ENCODE measurements around the gene TMEM266. TPM values are rescaled to one million over a fixed set of nuclear protein-coding genes. Genes with fewer than 3 reads are reported as not detected.

The TMEM266 gene
- total RNA-seq, 4 donors from 2014 or later: 0.19 to 0.72 (median 0.38) TPM; not detected in 1

DNA sequence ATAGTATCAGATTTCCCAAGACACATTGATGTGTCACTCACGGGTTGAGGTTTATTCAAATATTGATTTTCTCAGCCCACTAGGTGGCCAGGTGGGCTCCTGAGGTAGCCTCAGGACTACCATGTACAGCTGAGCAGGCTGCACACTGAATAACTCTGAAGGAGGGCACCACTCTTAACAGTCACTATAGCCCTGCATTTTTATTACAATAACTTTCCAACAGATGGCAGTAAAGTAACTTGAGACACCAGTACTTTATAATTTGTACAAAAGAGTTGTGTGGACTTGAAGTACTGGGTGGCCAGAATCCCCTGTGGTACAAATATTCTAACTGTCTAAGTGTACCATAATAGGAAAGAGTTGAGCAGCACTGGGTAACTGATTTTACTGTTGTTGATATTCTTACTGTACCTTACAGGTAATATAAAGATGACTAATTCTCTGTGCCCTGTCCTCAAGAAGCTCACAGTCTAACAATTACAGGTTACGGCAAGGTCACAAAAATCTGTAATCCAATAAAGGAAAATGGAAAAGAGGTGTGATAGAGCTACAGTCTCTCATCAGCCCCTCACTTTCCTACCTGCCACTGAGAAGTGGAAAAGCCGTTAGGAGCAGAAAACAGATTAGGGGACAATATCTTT is 175.5 kb downstream of the TMEM266 start:
- TF ChIP-seq, protein P1, sequence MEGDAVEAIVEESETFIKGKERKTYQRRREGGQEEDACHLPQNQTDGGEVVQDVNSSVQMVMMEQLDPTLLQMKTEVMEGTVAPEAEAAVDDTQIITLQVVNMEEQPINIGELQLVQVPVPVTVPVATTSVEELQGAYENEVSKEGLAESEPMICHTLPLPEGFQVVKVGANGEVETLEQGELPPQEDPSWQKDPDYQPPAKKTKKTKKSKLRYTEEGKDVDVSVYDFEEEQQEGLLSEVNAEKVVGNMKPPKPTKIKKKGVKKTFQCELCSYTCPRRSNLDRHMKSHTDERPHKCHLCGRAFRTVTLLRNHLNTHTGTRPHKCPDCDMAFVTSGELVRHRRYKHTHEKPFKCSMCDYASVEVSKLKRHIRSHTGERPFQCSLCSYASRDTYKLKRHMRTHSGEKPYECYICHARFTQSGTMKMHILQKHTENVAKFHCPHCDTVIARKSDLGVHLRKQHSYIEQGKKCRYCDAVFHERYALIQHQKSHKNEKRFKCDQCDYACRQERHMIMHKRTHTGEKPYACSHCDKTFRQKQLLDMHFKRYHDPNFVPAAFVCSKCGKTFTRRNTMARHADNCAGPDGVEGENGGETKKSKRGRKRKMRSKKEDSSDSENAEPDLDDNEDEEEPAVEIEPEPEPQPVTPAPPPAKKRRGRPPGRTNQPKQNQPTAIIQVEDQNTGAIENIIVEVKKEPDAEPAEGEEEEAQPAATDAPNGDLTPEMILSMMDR (IDR thresholded peaks at IDR 0.05): no peak
- DNase-seq (ENCODE audit: low spot score) (no peak), ATAC-seq (ENCODE audit: low FRiP score) (peak; percentile 41)

DNA sequence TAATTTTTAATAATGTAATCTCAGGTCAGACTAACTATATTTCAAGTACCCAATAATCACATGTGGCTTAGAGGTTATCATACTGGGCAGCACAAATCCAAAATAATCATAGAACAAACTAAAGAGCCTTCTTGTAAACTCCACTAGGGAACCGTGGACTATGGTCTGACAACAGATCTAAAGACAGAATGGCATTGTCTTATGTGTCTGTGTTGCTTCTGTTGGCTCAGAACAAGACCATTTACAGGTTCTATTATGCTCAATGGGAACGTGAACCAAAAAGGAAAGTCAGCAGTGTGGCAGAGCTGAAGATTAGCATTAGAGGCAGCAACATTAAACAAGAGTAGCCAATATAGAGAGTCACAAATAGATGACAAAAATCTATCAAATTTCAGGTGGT is 176.6 kb downstream of the TMEM266 start:
- TF ChIP-seq, protein P1 (IDR thresholded peaks at IDR 0.05): no peak
- no peak for ATAC-seq (ENCODE audit: low FRiP score)
- no peak for DNase-seq (ENCODE audit: low spot score)

DNA sequence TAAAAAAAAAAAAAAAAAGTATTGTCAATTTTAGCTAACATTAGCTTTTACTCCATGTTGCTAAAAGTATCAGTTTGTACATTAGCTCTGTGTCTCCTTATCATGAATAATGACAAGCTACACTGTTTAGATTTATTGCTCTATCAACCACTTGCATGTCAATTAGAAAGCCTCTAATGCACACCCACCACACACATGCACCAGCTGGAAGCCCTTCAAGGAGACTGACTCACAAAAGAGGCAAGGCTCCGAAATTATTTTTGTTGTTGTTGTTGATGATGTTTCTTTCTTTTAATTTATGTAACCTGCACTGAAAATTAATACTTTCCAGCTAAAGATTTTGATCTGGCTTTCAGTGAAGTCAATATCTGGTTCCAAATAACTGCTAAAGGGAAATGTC is 180.0 kb downstream of the TMEM266 start:
- DNase-seq (ENCODE audit: low spot score): no peak
- TF ChIP-seq, protein P1 (IDR thresholded peaks at IDR 0.05): no peak
- no peak for ATAC-seq (ENCODE audit: low FRiP score)

DNA sequence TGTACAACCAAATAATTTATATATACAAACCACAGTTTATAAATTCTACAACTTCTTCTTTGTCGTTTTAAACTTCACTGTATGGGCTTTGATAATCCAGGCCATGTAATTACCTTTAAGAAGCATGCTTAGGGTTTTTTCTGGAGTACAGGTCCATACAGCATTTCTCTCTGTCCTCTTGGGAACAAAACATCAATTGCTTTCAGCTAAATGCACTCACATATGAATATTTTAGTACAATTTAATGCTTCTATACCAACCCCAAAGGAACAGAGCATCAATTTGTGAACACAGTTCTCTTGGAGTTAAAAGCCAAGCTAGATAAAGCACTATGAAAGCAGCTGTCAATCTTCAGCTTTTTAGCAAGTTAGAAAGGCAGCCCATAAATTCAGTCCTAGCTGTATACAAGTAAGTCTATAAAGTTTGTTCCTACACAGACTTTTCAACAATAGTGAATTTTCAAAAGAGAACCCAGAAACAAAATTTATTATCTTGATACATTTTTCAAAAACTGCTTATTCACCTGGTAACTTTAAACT is 185.4 kb downstream of the TMEM266 start:
- ATAC-seq (ENCODE audit: low FRiP score): no peak
- TF ChIP-seq, protein P1 (IDR thresholded peaks at IDR 0.05): no peak
- no peak for DNase-seq (ENCODE audit: low spot score)

DNA sequence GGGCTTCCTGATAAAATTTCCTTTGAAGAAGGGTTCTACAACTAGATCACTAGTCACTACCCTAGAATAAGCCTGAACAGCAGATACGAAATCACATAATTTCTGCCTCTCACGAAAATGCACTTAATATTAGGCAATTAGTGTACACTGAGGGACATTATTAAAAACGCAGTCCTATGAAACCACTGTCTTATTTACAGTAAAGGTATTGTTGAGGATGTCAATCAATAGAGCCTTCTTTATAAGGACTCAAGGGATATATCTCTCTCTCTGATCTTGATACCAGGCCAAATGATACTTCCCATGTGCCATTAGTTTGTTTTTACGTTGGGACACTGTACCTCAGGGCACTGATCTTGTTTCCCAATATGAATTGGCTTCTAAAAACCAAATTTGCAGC is 191.9 kb downstream of the TMEM266 start:
- TF ChIP-seq, protein P1 (IDR thresholded peaks at IDR 0.05): no peak
- no peak for ATAC-seq (ENCODE audit: low FRiP score)
- DNase-seq (ENCODE audit: low spot score): no peak

DNA sequence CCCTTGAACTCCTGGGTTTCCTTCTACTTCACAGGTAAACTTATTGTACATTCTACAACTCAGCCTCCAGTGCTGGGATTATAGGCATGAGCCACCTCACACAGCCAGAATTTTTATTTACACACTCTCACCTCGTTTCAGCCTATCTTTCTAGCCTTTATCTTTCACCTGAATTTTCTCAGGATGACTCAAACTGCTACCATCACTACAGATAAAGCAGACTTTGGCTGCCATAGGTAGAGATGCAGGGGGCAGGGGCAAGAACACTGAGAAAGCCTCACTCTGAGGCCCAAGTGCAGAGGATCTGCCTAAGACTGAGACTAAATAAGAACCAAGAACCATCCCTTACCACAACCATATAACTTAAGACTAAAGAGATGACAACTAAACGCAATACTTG is 192.5 kb downstream of the TMEM266 start:
- DNase-seq (ENCODE audit: low spot score) (no peak), ATAC-seq (ENCODE audit: low FRiP score) (no peak)
- TF ChIP-seq, protein P1 (IDR thresholded peaks at IDR 0.05): no peak

Data from omental fat pad (tissue), 4 donors.